Measurements from ENCODE around the gene ZNF687.

The ZNF687 gene

DNA sequence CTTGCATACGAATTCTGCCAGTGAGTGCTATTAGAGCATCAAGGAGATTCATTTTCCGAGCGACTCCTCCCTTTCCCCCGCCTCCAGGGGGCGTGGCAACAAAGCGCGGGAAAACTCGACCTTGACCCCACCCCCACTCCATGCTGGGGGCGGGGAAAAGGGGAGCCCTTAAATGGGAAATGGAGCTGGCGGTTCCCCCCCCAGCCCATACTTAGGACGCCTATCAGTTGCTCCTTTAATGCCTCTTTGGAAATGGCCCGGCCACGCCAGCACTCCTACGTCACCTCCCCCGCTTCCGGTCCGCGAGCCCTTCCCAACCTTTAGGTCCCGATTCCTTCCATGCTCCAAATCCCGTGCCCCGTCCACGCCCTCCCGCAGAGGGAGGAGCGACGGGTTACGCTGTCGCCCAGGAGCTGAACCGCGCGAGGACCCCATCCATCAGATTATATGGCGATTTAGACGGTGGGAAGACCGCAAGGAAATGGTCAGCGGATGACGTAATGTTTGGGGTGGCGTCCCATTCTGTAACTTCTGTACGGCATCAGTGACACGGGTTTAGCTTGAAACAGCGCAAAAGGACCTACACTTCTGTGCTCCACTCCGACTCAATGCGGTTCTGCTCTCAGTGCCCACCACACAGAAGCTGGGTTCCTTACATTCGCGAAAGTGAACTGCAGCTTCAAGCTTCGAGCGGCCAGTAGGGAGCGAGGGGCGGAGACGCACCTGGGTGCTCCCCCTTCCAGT lies 702 bp upstream of the ZNF687 start:
- peak; percentile 97 for DNase-seq

DNA sequence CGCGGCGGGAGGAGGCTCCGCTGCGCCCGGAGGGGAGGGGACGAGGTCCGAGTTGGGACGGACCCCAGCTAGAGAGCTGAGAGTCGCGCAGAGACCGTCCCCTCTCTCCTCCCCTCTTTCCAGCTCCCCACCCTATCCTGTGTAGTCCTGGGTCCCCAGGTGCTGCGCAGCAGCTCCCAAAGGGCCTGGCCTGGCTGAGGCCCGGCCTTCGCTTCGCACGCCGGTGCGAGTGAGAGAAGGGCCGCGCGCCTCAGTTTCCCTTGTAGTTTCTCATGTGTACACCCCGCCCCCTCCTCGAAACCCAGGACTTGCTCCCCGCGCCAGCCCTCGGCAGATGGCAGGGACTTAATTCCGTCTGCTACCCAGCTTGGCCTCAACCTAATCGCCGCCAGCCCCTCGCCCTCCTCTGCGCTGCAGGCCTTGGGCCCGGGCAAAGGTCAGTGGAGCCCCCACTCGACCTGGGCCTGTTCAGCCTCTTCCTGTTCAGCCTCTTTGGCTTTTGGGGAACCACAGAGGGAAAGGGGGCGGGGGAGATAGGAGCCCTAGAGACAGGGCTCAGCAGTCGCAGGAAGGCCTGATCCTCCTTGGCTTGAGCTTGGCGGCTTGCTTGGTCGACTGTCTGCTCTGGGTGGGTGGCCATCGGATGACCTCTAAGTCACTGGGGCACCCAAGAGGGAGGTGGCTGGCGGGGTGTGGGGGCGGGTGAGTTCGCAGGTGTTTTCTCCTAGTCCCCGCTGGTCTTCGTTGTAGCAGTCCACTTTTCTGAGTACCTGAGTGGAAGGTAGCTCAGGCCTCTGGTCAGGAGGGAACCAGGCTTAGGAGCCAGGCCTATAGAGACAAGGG lies 1.0 kb downstream of the ZNF687 start:
- peak; percentile 29 for DNase-seq

DNA sequence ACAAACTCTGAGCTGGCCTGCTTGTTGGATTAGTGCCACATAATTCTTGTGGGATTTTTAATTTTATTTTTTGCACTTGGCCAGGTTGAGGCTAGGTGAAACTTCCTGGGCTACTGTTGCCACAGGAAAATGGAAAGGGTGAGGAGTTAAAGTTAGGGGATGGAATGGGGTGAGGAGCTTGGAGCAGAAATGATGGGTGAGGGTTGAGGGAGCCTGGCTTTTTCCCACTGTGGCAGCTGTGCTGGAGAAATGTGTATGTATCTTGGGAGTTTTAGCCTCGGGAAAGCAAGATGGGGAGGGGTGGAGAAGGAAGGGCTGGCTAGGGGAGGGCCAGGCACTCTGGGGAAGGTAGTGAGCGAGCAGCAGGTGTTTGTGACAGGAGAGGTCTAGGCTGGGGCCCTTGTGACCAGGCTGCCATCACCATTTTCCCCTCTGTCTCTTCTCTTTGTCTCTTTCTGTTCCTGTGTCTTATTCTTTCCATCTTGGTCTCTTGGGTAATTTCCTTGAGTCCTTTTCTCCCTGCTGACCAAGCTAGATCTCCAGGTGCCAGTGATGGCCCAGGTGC lies 2.0 kb downstream of the ZNF687 start:
- no peak for DNase-seq

- DNase-seq, result no peak
Measured at GRCh38 chr1:151286619-151287340, 4.7 kb downstream of the ZNF687 start.

- no peak for DNase-seq
Measured at GRCh38 chr1:151287341-151287699, 5.2 kb downstream of the ZNF687 start.

GRCh38 chr1:151287767-151288500 lies 5.8 kb downstream of the ZNF687 start:
- no peak for DNase-seq

GRCh38 chr1:151288502-151288901 lies 6.4 kb downstream of the ZNF687 start:
- no peak for DNase-seq

GRCh38 chr1:151289080-151289935 lies 7.2 kb downstream of the ZNF687 start:
- DNase-seq, result no peak

DNA sequence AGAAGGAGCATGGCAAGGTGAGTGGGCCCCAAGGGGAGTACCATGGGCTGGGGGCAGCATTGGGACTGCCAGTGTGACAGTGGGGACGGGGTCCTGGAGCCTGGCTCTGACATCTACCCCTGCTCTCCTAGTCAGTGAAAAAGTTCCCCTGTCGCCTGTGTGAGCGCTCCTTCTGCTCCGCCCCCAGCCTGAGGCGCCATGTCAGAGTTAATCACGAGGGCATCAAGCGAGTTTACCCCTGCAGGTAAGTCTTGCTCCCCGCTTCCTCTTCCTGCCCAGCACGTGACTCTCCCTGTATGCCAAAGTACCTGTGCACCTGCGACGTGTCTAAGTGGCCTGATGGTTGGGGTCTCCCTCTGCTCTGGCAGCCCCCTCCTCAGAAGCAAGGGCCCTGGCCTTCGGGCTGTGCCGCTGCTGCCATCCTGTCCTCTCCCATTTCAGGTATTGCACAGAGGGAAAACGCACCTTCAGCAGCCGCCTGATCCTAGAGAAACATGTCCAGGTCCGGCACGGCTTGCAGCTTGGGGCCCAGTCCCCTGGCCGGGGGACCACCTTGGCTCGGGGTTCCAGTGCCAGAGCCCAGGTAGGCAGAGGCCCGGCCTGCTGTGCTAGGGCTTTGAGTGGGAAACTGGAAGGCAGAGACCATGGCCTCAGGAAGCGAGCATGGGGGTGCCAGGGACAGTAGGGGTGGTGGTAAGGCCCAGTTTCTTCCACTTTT lies 8.1 kb downstream of the ZNF687 start:
- DNase-seq, result no peak

DNA sequence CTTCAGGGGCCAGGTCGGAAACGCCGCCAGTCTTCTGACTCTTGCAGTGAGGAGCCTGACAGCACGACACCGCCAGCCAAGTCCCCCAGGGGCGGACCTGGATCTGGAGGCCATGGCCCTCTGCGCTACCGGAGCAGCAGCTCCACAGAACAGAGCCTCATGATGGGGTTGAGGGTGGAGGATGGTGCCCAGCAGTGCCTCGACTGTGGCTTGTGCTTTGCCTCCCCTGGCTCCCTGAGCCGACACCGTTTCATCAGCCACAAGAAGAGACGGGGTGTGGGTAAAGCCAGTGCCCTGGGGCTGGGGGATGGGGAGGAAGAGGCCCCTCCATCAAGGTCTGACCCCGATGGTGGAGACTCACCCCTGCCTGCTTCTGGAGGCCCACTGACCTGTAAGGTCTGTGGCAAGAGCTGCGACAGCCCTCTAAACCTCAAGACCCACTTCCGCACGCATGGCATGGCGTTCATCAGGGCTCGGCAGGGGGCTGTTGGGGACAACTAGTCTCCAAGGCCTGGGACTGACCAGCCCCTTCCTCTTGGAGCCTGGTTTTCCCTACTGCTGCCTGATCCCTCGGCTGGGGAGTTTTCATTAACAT lies 8.7 kb downstream of the ZNF687 start:
- DNase-seq, result no peak

DNA sequence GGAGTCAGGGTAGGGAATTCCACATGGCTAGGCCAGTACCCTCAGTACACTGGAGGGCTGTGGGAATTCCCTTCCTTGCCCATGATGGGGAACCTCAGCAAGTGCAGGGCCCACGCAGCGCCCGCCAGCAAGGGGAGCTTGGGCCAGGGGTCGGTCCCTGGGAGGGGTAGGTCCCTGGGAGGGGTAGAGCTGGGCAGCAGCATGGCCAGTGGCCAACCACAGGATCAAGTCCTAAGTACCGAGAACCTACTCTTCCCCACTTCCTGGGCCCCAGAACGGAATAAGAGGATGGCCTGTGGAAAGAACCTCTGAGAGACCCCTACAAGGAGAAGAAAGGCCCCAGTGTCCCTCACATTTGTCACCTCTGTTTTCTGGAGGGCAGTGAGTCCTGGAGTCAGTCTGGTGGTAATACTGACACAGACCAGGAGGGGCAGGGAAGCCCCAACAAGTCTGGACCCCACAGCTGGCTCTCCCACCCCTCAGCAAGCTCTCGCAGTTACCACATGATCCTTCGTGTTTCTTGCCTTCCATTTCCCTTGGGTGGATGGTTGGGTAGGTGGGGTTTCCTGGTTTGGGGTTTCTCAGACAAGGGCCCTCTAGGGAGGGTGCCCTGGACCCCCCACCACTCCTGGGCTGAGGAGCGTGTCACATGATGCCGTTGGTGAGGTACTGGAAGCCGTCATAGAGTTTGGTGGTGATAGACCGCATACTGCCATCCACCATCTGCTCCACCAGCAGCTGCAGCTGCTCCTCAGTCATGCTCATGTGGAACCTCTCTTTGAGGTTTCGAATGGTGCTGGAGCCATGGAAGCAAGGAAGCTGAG lies 10.3 kb downstream of the ZNF687 start:
- DNase-seq, result no peak

DNA sequence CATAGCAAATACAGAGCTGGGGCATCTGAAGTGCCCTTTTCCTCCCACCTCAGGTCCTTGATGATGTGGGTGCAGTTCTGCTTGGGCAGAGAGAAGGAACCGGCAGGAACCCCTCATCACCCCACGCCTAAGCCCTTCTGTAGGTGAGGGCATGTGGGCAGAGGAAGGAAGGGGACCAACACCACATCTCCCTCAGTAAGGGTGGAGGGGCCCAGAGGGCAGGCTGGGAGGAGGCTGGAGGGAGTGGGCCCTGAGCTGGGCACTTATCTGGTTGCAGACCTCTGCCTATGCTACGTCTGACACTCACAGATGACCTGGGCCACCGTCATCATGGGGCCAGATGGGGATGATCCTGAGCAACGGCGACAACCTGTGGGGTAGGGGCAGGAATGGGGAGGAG lies 11.0 kb downstream of the ZNF687 start:
- DNase-seq, result no peak

DNA sequence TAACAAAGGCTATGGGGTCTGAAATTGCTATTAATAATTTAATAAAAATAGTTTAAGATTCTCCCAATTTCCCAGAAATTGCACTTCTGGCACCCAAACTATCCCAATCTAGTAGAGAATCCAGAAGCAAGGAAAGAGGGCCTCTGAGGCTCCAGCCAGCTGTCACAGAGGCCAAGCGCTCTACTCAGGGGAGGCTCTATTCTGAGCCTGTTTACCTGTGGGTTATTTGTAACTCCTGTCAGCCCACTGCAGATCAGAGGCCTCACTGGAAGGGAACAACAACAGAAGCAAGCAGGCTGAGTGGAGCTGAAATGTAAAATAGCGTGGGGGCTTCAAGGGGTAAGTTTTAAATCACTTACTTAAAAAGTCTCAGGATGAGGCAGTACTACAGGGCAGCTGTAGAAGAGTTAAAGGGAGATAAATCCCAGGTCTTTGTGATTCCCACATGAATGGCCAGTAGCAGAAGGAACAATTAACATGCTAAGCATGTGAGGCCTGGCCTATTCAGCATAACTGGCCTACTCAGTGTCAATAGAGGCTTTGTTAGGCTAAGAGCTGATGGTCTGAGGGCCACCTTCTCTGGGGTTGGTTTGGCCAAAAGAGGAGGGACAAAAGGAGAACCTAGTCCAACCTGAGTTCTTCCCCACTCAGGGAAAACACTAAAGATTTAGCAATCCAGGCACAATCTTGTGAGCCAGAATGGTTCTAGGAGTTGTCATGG lies 12.8 kb downstream of the ZNF687 start:
- no peak for DNase-seq

- no peak for DNase-seq
Measured at GRCh38 chr1:151309811-151310323, 27.8 kb downstream of the ZNF687 start.

DNA sequence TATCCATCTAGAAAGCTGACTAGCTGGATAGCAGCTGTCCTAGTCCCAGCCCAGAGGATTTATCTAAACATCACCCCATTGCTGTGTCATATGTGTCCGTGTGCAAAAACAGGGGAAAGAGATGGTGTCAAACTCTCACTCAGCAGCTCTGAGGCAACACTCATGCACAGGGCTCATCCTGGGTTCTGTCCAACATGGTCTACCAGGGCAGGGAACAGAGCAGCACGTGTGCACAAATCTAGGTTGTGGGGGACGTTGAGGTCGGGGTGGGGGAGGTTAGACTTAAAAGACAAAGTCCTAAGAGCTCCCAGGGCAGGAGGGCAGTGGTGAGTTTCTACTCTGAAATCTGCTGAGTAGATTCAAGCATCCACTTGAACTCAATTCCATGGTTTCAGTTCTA lies 28.9 kb downstream of the ZNF687 start:
- DNase-seq, result no peak

- DNase-seq, result peak; percentile 44
Measured at GRCh38 chr1:151311589-151312331, 29.7 kb downstream of the ZNF687 start.

DNA sequence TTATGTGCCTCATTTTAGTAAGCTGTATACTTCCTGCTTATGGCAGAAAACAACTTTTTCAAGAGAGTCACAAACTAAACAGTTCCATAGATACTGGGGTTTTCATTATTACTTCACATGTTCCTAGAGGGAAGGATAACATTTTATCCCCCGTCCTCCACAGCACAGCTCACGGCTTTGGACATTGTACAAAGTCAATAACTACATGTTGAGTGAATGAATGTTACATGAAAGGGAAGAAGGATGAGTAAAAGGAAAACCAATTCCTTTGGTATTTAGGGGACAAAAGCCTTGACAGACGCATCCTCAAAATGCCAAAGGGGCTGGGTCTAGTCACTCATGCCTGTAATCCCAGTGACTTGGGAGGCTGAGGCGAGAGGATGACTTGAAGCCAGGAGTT lies 30.3 kb downstream of the ZNF687 start:
- DNase-seq, result no peak

DNA sequence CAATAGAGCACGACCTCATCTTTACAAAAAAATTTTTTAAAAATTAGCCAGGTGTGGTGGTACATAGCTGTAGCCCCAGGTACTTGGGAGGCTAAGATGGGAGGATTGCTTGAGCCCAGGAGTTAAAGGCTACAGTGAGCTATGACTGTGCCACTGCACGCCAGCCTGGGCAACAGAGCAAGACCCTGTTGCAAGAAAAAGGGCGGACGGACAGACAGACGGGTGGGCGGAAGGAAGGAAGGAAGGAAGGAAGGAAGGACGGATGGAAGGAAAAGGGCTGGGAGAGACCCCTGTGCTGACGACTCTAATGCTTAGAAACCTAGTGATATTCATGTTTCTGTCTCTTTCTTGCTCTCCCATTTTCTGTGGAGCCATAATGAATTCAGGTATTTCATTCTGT lies 30.7 kb downstream of the ZNF687 start:
- DNase-seq, result no peak

All from CD4-positive, alpha-beta T cell treated with Interleukin-12 subunit alpha and Interleukin-12 subunit beta, for 1 hour (primary cell).